GM21528 (cell line): Measurements from ENCODE around the gene KRTAP10-3.

ENCODE experiments used
- ATAC-seq: cut with Tn5 transposase; IDR thresholded peaks from one replicate; pipeline ENCODE4 v1.9.1; 2021; ENCODE audit warnings: mild to moderate bottlenecking, moderate library complexity; ENCODE audit not compliant: unreplicated experiment, low FRiP score

The KRTAP10-3 gene

DNA sequence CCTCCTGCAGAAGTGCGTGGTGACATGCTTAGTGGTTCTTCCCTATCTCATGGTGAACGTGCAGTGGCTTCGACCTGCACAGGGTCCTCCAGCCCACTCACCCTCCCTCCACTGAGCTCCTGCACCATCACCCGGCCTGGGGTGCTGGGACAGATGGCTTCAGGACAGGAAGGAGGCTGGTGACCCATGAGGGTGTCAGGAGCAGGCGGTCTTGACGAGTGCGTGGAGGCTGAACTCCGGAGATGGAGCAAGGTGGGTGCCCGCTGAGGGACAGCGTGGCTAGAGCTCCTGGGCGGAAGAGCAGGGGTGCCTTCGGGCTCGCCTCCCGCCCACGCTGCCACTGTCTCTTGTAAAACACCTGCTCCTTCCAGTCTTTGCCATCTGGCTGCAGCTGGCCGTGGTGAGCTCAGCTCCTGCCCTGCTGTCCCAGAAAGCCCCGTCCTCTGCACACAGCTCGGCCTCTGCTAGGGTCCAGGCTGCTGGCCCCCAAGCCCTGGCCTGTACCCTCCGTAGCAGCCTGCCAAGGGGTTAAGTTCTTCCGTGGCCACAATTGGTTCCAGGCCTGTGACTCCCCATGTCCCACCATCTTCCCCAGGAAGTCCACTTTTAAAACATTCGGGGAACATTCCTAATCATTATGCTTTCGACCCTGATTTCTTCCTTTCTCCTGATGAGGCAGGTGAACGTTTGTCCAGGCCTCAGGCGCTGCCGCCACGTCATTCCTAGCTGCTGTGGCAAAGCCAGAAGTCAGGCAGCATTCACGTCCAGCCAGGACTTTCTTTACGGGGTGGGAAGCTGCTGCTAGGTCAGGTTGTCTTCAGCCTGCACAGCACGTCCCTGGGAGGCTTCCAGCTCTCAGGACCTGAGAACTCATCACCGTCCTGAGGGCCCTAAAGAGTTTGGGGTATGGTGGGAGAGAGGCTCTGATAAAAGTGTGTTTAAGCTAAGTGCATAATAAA lies 26.7 kb downstream of the KRTAP10-3 start:
- no peak for ATAC-seq

DNA sequence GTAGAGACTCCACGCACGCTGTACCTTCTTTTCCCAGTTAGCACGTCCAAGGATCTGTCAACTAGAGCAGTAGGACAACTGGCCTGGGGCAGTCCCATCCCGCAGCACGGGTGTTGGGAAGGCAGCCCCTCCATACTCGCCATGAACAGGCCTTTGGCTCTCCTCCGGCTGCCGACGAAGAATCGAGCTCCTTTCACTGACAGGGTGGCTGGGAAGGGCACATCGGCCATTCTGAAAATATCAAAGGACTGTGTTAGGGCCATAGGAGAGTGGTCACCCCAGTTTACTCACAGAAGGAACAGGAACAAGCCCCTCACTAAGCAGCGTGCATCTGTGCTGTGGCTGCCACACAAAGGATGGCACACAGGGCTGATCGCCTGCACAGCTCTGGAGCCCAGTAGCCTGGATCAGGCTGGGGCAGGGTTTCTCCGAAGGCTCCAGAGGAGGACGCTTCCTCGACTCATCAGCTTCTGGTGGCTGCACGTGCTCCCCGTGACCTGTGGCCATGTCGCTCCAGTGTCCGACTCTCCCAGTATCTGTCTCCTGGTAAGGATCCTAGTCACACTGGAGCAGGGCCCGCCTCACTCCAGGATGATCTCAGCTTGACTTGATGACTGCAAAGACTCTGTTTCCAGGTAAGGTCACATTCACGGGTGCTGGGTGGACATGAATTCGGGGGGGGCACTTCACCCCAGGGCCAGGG lies 27.5 kb downstream of the KRTAP10-3 start:
- ATAC-seq: no peak

DNA sequence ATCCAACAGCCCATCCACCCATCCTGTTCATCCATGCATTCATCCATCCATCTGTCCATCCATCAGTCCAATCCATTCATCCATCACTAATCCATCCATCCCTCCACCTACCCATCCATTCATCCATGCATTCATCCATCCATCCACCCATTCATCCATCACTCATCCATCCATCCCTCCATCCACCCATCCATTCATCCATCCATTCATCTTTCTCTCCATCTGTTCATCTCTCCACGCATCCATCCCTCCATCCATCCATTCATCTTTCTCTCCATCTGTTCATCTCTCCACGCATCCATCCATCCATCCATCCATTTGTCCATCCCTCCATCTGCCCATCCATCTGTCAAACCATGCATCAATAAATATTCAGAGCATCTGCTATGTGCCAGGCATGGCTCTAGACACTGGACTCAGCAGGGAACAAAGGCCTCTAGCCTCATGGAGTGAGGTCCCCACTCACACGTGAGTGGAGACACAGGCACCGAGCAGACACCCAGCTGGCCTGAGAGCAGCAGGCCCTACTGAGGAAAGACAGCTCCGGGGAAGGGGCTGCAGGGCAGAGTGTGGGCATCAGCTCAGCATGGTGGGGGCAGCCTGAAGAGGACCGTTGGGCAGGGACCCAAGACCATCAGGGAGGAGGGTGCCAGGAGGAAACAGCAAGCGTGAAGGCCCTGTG lies 28.2 kb downstream of the KRTAP10-3 start:
- ATAC-seq: no peak

DNA sequence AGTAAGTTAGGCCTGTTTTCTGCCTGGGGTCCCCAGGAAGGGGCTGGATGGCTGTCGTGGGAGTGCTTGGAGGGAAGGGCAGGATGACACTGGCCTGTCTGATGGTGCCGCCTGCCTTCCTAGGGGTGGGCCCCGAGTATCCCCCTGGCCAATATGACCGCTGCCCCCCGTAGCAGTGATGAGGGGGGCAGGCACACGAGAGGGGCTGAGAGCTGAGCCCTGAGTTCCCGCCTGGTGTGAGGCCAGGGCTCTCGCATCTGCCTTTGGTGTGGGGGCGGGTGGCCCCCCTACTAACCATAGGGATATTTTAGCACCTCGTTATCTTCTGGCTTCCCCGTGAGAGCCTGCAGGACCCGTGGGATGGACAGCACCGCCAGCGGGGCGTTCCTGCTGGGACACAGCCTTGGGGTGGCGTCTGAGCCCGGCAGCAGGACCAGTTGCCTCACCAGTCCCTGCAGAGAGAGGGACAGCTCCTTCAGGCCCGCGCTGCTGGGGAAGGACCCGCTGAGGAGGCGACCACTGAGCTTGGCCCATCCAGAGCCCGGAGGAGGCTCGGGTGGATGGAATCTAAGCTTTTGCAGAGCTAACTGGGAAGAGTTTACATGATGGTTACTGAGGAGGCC lies 29.0 kb downstream of the KRTAP10-3 start:
- no peak for ATAC-seq

DNA sequence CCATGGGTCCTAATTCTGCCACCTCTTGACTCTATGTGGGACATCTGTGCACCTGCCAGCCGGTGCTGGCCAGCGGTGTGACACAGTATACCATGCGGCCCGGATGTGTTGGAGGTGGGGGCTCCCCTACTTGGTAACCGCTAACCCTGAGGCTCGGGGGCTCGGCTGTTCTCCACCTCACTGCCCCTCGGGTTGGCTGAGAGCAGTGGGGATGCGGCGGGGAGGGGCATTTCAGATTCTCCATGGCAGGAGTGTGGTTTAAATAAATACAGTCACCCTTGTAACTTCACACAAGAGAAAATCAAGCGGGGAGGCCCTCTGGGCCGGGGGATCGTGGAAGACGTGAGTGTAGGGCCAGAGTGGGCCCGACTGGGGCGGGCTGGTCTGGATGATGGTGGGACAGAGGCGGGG lies 29.6 kb downstream of the KRTAP10-3 start:
- no peak for ATAC-seq

DNA sequence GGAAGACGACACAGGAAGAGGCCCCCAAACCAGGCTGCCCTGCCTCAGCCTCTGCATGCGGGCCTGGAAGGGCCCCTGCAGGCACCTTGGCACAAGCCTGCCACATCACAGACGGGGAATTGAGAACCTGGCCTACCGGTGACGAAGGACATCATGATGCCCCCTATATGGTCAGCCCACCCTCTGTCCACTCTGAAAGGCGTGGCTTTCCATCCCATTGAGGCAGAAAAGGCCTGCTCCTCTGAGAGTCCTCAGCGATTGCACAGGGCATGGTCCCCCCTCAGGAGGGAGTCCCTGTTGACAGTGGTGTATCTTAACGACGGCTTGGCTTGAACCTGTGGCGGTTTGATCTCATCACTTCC lies 30.0 kb downstream of the KRTAP10-3 start:
- no peak for ATAC-seq

DNA sequence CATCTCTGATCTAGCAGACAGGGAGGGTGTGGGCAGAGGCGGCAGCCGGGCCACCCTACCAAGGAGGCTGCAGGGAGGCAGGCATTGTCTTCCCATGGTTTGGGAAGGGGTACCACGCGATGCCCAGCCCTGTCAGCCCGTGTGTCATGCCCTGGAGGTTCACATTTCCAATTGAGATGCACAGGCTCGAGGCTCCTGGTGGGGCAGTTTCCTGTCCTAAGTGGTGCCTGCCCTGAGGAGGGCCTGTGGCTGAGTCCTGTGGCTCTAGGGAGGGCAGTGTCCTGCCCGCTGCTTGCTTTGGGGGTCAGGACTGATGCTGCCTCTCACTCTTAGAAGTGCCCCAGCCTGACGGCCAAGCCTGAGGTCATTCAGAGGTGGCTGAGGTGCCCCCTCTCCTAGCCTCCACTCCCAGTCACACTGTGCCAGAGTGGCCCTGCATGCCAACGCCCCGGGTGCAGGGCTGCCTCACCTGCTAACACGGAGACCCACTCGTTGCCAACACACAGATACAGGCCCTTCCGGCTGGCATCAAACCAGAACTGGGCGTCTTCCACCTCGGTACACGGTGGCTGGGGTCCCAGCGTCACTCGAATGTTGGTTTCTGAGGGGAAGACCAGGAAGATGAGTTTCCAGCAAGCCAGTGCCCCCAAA lies 30.5 kb downstream of the KRTAP10-3 start:
- ATAC-seq: no peak

DNA sequence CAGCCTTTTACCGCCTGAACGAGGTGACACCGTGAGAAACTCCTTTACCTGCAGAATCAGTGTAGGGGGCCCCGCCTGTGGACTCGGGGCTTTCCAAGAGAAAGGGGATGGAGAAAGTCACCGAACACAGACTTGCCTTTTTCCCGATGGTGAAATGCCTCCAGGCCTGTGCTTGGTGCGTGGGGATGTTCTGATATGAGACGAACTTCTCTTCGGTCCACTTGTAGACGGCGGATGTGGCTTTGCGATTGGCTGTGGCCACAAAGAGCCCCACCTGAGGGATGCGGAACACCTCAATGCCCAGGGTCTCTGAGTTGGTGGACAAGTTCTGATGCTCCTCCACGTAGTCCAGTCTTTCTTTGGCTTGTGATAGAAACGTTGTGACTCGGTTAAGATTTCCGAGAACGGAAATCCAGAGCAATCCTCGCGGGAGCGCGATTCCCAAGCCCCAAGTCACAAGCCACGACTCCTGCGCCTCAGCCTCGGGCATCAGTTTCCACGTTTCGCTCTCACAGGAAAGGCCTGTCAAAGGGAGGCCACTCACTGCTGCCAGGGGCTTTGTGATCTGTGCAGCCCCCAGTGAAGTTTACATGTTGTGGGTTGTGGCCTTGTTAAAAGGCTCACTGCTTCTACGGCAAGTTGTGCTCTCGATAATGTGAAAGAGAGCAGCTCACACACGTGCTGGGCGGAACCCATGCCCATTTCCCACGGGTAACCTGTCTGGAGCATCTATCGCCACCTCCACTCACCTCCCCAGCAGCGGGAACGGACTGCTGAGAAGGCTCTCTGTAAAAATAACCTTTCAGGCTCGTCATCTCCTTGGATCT lies 31.2 kb downstream of the KRTAP10-3 start:
- ATAC-seq: no peak

DNA sequence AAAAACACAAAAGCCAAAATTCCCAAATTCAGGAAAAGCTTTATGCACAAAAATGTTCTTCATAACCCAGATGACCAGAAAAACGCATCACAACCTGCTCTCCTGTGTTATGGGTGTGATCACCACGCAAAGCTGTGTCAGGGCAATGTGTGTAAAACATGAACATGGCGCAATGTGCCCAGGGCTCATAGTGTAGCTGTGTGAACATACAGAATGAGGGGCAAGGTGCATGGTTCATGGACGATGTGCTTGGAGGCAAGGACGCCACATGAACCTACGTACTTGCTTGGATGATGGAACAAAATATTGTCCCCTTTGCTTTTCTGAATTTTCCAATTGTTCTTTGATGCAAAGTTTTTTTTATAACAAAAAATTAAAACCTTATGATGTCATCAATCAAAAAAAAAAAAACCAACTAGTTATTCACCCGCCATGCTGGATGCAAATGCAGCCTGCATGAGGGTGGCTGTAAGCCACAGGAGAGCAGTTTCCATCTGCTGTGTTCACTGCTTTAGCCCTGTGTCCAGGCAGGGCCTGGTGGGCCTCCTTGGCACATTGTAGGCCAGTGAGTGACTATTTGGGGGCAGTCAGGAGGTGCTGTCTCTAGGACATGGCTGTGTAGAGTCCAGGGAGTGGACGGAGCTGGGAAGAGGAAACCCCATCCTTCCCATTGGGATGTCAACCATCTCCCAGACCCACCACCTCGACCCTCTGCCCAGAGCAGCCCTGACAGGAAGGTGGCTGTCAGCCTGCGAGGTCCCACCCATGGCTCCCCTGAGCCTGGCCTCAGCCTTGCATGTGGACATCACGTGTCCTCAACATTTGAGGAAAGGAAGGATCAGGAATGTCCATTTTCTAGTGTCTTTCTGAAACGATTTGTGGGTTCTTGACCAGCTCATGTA lies 32.2 kb downstream of the KRTAP10-3 start:
- ATAC-seq: no peak

DNA sequence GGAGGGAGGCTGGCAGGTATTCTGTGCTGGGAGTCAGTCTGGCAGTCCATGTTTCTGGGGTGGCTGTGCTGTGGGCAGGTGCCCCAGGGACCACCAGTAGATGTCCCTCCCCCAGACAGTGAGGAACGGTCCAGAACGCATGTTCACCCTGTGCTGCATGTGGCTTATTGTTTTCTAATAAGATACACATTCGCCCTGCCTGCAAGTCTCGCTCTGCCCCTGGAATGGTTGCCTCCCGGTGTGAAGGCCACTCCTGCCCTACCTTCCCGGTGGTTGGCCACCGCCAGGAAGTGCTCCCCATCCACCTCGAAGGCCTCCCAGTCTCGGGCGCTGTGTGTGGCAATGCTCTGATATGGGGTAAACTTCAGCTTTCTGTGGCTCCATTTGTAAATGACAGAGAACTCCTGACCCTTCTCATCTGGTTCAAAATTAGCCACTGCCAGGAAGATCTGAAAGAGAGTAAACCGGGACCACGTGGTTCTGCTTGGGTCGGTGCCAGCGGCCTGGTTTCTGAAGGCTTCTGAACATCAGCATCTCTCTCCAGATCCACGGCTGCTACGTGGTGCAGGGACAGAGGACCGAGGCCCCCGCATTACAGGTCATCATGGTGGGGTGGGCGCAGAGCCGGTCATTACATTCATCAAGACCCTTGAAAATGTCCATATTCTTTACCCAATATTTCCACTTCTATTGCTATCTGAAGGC lies 33.1 kb downstream of the KRTAP10-3 start:
- no peak for ATAC-seq

DNA sequence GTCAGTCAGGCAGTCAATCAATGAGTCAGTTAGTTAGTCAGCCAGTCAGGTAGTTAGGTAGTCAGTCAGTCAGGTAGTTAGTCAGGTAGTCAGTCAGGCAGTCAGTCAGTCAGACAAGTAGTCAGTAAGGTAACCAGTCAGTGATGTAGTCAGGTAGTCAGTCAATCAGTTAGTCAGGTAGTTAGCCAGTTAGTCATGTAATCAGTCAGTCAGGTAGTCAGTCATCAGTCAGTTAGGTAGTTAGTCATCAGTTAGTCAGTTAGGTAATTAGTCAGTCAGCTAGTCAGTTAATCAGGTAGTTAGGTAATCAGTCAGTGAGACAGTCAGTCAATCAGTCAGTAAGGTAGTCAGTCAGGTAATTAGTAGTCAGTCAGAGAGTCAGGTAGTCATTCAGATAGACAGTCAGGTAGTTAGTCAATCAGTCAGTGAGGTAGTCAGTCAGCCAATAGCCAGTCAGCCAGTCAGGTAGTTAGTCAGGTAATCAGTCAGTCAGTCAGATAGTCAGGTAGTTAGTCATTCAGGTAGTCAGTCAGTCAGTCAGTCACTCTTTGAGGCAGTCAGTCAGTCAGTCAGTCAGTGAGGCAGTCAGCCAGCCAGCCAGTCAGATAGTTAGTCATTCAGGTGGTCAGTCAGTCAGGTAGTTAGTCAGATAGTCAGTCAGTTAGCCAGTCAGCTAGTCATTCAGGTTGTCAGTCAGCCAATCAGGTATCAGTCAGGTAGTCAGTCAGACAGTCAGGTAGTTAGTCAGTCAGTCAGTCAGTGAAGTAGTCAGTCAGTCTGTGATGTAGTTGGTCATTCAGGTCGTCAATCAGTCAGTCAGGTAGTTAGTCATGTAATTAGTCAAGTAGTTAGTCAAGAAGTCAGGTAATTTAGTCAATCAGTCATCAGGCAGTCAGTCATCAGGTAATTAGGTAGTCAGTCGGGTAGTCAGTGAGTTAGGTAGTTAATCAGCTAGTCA lies 33.9 kb downstream of the KRTAP10-3 start:
- ATAC-seq: no peak

DNA sequence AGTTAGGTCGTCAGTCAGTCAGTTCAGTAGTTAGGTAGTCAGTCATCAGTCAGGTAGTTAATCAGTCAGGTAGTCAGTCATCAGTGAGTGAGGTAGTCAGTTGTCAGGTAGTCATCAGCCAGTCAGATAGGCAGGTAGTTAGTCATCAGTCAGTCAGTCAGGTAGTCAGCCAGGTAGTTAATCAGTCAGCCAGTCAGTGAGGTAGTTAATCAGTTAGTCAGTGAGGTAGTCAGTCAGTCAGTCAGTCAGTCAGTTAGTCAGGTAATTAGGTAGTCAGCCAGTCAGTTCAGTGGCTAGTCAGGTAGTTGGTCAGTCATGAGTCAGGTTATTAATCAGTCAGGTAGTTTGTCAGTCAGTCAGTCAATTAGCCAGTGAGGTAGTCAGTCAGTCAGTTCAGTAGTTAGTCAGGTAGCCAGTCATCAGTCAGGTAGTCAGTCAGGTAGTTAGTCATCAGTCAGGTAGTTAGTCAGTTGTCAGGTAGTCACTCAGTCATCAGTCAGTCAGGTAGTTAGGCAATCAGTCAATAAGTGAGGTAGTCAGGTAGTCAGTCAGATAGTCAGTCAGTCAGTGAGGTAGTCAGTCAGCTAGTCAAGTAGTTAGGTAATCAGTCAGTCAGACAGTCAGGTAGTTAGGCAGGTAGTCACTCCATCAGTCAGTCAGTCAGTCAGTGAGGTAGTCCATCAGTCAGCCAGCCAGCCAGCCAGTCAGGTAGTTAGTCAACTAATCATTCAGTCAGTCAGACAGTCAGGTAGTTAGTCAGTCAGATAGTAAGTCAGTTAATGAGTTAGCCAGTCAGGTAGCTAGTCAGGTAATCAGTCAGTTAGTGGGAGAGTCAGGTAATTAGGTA lies 34.8 kb downstream of the KRTAP10-3 start:
- ATAC-seq: no peak

DNA sequence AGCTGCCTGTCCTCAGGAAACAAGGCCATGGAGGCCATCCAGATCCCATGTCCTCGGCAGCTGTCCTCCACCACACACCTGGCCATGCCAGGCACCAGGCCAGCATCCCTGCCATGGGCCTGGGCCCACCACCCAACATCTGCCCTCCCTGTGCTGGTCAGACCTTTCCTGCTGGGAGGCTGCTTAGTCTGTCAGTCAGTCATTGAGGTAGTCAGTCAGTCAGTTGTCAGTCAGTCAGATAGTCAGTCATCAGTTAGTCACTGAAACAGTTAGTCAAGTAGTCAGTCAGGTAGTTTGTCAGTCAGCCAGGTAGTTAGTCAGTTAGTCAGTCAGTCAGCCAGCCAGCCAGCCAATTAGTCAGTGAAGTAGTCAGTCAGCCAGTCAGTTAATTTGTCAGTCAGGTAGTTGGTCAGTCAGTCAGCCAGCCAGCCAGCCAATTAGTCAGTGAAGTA lies 35.8 kb downstream of the KRTAP10-3 start:
- no peak for ATAC-seq

DNA sequence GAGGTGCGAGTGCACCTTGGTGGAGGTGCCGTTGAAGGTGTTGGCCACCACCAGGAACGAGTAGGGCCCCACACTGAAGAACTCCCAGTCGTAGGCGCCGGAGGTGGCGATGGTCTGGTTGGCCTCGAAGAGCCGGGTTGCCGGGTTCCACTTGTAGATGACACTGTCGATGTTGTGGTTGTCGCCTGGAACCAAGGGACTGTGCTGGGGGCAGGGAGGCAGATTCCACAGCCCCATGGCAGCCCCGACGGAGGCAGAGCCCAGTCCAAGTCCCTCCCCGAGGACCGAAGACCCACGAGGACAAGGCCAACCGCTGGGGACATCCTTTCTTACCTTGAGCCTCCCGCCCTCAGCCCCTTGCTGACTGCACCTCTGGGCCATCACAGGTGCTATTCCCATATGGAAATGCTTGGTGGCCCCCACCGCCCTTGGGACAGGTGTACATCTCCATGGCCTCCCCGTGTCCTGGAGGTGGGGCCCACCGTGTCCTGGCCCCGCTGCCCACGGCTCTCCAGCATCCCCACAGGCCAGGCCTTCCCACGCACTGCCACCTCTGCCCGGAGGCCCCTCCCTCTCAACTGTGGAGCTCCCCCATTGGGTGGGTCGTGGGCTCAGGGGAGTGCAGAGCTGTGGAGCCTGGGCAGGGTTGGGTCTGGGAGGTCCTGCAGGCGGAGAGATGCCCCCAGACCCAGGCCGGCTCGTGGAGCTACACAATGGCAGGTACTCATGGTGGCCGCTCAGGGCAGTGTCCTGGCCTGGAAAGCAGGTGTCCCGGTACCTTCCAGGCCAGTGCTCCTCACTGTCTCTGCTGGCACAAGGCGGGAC lies 36.5 kb downstream of the KRTAP10-3 start:
- ATAC-seq: no peak
